ENCODE data around the gene RNF14. TPM values are rescaled to one million over a fixed set of nuclear protein-coding genes. Genes with fewer than 3 reads are reported as not detected.

The RNF14 gene
- total RNA-seq, 1 experiment from 2014 or later: 29.7 TPM

DNA sequence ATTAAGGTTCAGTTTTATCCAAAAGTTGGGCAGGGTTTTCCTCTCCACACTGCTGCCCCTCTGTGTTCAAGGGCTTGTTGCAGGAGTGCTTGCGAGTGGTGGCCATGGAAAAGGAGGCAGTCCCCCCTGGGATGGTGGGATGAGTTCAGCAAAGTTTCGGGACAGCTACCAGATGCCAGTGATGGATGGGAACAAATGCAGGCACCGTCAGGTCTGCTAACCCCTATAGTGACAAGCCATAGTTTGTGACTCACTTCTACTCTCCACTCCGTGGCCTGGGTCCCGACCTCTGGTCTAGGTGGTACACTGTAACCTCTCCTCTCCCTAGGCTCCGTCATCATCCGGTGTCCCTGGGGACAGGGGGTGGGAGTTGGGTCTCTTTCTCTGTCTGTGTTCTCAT is 3.8 kb upstream of the RNF14 start:
- POLR2A ChIA-PET (ENCODE audit: unreplicated experiment): no interaction called here
- H3K27me3 ChIP-seq (ENCODE audit: insufficient read depth, low read depth): no peaks in the 10 kb centered on the region
- H3K9me2 ChIP-seq (ENCODE audit: insufficient read depth): no peaks in the 10 kb centered on the region
- no peaks in the 10 kb centered on the region for H3K9me3 ChIP-seq (ENCODE audit: insufficient read depth, low read depth)
- no peak overlapping the region for H3K27ac ChIP-seq
- no peaks in the 10 kb centered on the region for H4K20me1 ChIP-seq (ENCODE audit: insufficient read depth)
- H3K4me1 ChIP-seq (replicated peaks; ENCODE audit: insufficient read depth): peaks cover 13% of the 10 kb centered on the region
- H3K4me2 ChIP-seq: no peak overlapping the region
- H3F3A ChIP-seq (ENCODE audit: insufficient read depth, low read depth): peaks cover 27% of the 10 kb centered on the region
- BruUV-seq (replicated peaks): no TSS peak
- CTCF ChIA-PET: interaction anchor here (1.1 kb wide), 1 partner anchor 299 kb away, joined by 4 read pairs; no protein-coding TSS in a partner anchor
- intact Hi-C loops (cut with micrococcal nuclease; ENCODE audit: unreplicated experiment): loop anchor here (10.0 kb wide), 1 partner anchor 370 kb away; no protein-coding TSS in a partner anchor
- no peaks in the 10 kb centered on the region for H3K36me3 ChIP-seq (ENCODE audit: low read depth)
- DNase-seq: no peak
- H3K4me3 ChIP-seq: no peak overlapping the region
- no peak overlapping the region for H2AFZ ChIP-seq
- peaks cover 4% of the 10 kb centered on the region; the same call in 1 of the 2 replicates for H3K79me2 ChIP-seq (ENCODE audit: low read depth)
- TF ChIP-seq EZH2 (IDR thresholded peaks at IDR 0.05; ENCODE audit: low read depth): no peak
- TF ChIP-seq CTCF (conservative IDR thresholded peaks at IDR 0.05): no peak

- ChIA-PET POLR2A (ENCODE audit: unreplicated experiment) (no interaction called here), CTCF (no interaction called here)
- Histone ChIP-seq H3K9me3 (ENCODE audit: insufficient read depth, low read depth) (no peaks in the 10 kb centered on the region), H2AFZ (no peak overlapping the region), H3K9me2 (ENCODE audit: insufficient read depth) (no peaks in the 10 kb centered on the region), H3K4me1 (replicated peaks; ENCODE audit: insufficient read depth) (peaks cover 20% of the 10 kb centered on the region), H3K79me2 (ENCODE audit: low read depth) (peaks cover 16% of the 10 kb centered on the region), H3F3A (ENCODE audit: insufficient read depth, low read depth) (peaks cover 37% of the 10 kb centered on the region), H3K36me3 (ENCODE audit: low read depth) (no peaks in the 10 kb centered on the region), H3K27ac (no peak overlapping the region), H3K4me2 (no peak overlapping the region), H4K20me1 (ENCODE audit: insufficient read depth) (no peaks in the 10 kb centered on the region), H3K4me3 (no peak overlapping the region), H3K27me3 (ENCODE audit: insufficient read depth, low read depth) (no peaks in the 10 kb centered on the region)
- BruUV-seq (replicated peaks): no TSS peak
- intact Hi-C loops (cut with micrococcal nuclease; ENCODE audit: unreplicated experiment): loop anchor here (10.0 kb wide), 1 partner anchor 372 kb away; no protein-coding TSS in a partner anchor
- DNase-seq: no peak
- TF ChIP-seq EZH2 (IDR thresholded peaks at IDR 0.05; ENCODE audit: low read depth) (no peak), CTCF (conservative IDR thresholded peaks at IDR 0.05) (no peak)
Measured at GRCh38 chr5:141966275-141966962, 2.5 kb upstream of the RNF14 start.

DNA sequence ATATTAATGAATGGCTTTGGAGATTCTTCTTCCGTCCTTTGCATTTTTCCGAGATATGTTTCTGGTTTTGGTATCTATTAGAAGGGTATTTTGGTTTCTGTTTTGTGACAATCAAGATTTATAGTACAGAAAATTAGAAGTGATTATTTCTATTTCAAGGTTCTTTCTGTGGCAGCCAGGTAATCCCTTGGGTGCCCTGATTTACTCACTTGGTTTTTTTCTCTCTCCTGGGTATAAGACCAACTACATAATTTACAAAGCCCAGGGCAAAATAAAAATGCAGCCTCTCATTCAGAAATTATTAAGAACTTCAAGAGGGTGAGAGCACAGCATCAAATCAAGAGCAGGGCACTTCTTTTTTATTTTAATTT is 2.0 kb upstream of the RNF14 start:
- Histone ChIP-seq H3K27ac (no peak overlapping the region), H3K79me2 (ENCODE audit: low read depth) (peaks cover 16% of the 10 kb centered on the region), H3F3A (ENCODE audit: insufficient read depth, low read depth) (peaks cover 37% of the 10 kb centered on the region), H3K4me3 (no peak overlapping the region), H3K4me1 (replicated peaks; ENCODE audit: insufficient read depth) (peaks cover 20% of the 10 kb centered on the region), H3K4me2 (no peak overlapping the region), H4K20me1 (ENCODE audit: insufficient read depth) (no peaks in the 10 kb centered on the region), H3K36me3 (ENCODE audit: low read depth) (no peaks in the 10 kb centered on the region), H3K27me3 (ENCODE audit: insufficient read depth, low read depth) (no peaks in the 10 kb centered on the region), H3K9me3 (ENCODE audit: insufficient read depth, low read depth) (no peaks in the 10 kb centered on the region), H2AFZ (no peak overlapping the region), H3K9me2 (ENCODE audit: insufficient read depth) (no peaks in the 10 kb centered on the region)
- no peak for TF ChIP-seq CTCF (conservative IDR thresholded peaks at IDR 0.05)
- no peak for TF ChIP-seq EZH2 (IDR thresholded peaks at IDR 0.05; ENCODE audit: low read depth)
- CTCF ChIA-PET: interaction anchor here (0.6 kb wide), 1 partner anchor 89 kb away, joined by 3 read pairs; no protein-coding TSS in a partner anchor
- POLR2A ChIA-PET (ENCODE audit: unreplicated experiment): no interaction called here
- intact Hi-C loops (cut with micrococcal nuclease; ENCODE audit: unreplicated experiment): loop anchor here (10.0 kb wide), 1 partner anchor 372 kb away; no protein-coding TSS in a partner anchor
- no peak for DNase-seq
- no TSS peak for BruUV-seq (replicated peaks)
